NCI-H526 treated with DMSO at 0.1 percent for 48 hours (cell line): ENCODE results near the gene PPP4R4.
A peak's percentile ranks its signal among the peaks of the same experiment; 100 is the strongest.
"Not testable (repeated sequence)": the region's sequence is repeated elsewhere in the genome, so short reads cannot be mapped to it uniquely, and the experiment has no call there.

Experiments
- DNase-seq: peaks from one replicate; lab custom pipeline; 2025; lab: John Stamatoyannopoulos, UW

The PPP4R4 gene

GRCh38 chr14:94180655-94181271, 6.6 kb downstream of the PPP4R4 start:
- DNase-seq: peak; percentile 6

GRCh38 chr14:94181835-94182234, 7.7 kb downstream of the PPP4R4 start:
- DNase-seq: no peak

- DNase-seq: no peak
These were observed 18.4 kb downstream of the PPP4R4 start for GRCh38 chr14:94192536-94192935.

GRCh38 chr14:94193776-94194175, 19.7 kb downstream of the PPP4R4 start:
- no peak for DNase-seq

- no peak for DNase-seq
These were observed 21.9 kb downstream of the PPP4R4 start for GRCh38 chr14:94196057-94196456.

- DNase-seq: no peak
These were observed 29.5 kb downstream of the PPP4R4 start for GRCh38 chr14:94203473-94204210.

- DNase-seq: no peak
These were observed 38.9 kb downstream of the PPP4R4 start for GRCh38 chr14:94213021-94213420.

GRCh38 chr14:94213741-94214140, 39.6 kb downstream of the PPP4R4 start:
- DNase-seq: no peak

GRCh38 chr14:94217116-94217515, 43.0 kb downstream of the PPP4R4 start:
- no peak for DNase-seq

GRCh38 chr14:94218198-94218886, 44.2 kb downstream of the PPP4R4 start:
- DNase-seq: not testable (repeated sequence)

- no peak for DNase-seq
These were observed 49.9 kb downstream of the PPP4R4 start for GRCh38 chr14:94224040-94224439.

GRCh38 chr14:94225460-94226378, 51.6 kb downstream of the PPP4R4 start:
- DNase-seq: peak; percentile 29

GRCh38 chr14:94227029-94227428, 52.9 kb downstream of the PPP4R4 start:
- DNase-seq: no peak

GRCh38 chr14:94237046-94237445, 62.9 kb downstream of the PPP4R4 start:
- DNase-seq: no peak

GRCh38 chr14:94237983-94238382, 63.9 kb downstream of the PPP4R4 start:
- no peak for DNase-seq

- no peak for DNase-seq
These were observed 65.3 kb downstream of the PPP4R4 start for GRCh38 chr14:94239406-94239805.

- no peak for DNase-seq
These were observed 70.1 kb downstream of the PPP4R4 start for GRCh38 chr14:94244182-94244581.

- DNase-seq: not testable (repeated sequence)
These were observed 90.1 kb downstream of the PPP4R4 start for GRCh38 chr14:94264195-94264594.

GRCh38 chr14:94267352-94267751, 93.2 kb downstream of the PPP4R4 start:
- DNase-seq: no peak

GRCh38 chr14:94268582-94268981, 94.5 kb downstream of the PPP4R4 start:
- DNase-seq: not testable (repeated sequence)

- DNase-seq: peak; percentile 52
These were observed 95.0 kb downstream of the PPP4R4 start for GRCh38 chr14:94269156-94269555.
